HG02840 (cell line): ENCODE data around the gene YAE1.

Experiments used
- ATAC-seq: cut with Tn5 transposase; IDR thresholded peaks from one replicate; pipeline ENCODE4 v1.9.1; 2021; ENCODE audit warnings: mild to moderate bottlenecking, moderate library complexity, moderate number of reproducible peaks; ENCODE audit not compliant: unreplicated experiment, low FRiP score

Gene YAE1

DNA sequence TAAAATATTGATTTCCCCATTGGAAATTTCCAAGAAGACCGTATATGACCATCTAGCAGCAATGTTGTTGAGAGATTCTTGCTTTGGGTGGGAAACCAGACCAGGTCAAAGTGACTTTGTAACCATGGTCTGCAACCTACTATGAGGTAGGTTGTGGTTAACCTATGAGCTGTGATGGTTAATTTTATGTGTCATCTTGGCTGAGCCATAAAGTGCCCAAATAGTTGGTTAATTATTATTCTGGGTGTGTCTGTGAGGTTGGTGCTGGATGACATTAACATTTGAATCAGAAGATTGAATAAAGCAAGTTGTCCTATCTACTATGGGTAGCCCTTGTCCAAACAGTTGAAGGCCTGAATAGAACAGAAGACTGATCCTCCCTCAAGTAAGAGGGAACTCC, 38.9 kb downstream of the YAE1 start:
- ATAC-seq, result no peak

- ATAC-seq, result no peak
These were observed 40.1 kb downstream of the YAE1 start for GRCh38 chr7:39606352-39606751.

DNA sequence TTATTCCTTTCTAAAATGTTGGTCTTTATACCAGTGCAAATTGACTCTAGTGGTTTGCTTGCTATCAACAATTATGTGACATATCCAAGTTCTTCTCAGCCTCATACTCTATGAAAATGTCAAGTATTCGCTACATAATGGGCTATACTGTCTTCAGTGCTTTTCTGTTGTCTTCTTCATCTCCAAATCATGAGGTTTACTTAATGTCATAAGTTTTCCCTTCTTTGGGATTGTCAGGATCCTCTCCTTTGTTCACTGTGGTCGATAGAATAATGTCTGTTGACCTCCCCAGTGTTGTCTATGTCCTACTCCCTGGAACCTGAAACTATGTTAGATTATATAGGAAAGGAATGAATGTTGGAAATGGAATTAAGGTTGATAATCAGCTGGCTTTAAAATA, 40.7 kb downstream of the YAE1 start:
- ATAC-seq, result no peak

GRCh38 chr7:39607865-39608264, 41.7 kb downstream of the YAE1 start:
- no peak for ATAC-seq

GRCh38 chr7:39608278-39608677, 42.1 kb downstream of the YAE1 start:
- no peak for ATAC-seq

DNA sequence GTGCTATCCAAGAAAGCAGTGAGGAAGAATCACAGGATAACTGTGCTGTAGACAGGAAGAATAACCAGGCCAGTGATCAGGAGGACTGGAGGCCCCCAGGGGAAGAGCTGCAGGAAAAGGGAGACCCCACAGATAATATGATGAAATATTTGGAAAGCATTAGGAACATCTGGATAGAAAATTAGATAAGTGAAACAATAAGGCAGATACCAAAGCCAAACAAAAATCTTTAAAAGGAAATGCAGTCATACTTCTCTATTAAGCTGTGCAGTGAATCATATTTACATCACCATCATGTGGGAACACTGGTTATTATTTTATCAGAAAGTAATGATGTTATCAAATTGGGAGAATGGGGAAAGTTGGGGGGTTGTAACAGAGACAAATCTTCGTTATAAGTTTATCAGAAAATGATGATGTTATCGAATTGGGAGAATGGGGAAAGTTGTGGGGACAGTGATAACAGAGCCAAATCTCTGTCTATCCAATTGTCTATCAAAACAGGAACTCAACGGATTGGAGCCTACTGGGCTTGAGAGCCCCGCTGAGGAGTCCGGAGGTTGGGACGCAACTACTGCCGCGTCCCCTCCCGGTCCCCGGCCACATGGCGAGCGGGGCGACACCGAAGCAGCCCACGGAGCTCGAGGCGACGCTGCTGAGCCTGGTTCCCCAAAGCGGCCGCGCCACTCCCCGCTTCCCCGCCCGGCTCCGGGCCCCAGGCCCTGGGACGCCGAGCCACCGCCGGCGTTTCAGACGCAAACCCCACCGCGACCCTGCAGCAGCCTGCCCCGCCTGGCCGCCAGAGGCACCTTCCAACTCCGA, 43.1 kb downstream of the YAE1 start:
- ATAC-seq, result no peak

GRCh38 chr7:39609935-39610263, 43.7 kb downstream of the YAE1 start:
- ATAC-seq, result no peak

DNA sequence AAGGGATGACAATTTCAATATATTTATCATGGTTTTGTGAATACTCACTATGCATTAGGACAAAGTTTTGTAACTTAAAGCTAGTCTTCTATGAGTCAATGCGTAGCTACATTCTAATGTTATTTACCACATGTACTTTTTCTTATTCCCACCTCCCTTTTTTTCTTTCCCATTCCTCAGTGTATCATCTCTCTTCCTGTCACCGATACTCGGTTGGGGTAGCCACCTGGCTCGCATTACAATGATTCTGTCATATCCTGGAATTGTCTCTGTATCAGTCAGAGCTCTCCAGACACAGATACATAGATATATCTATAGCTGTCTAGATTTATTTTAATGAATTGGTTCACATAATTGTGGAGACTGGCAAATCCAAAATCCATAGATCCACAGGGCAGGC, 47.4 kb downstream of the YAE1 start:
- ATAC-seq, result no peak

- ATAC-seq, result no peak
These were observed 48.1 kb downstream of the YAE1 start for GRCh38 chr7:39614299-39614698.

GRCh38 chr7:39615350-39615975, 49.3 kb downstream of the YAE1 start:
- no peak for ATAC-seq

DNA sequence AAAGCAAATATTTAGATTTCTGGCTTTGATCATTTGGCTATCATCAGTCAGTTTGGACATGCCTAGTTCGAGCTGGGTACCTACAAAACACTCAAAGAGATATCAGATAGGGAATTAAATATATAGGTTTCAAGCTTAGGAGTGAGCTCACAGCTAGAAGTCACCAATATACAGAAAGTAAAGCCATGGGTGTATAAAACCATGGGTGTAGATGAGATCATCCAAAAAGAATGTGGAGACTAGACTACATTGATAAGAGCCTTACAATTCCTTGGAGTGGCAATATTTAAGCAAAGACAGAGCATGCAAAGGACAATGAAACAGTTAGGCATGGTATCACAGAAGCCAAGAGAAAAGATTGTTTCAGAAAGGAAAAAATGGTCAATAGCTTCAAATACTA, 49.9 kb downstream of the YAE1 start:
- no peak for ATAC-seq

DNA sequence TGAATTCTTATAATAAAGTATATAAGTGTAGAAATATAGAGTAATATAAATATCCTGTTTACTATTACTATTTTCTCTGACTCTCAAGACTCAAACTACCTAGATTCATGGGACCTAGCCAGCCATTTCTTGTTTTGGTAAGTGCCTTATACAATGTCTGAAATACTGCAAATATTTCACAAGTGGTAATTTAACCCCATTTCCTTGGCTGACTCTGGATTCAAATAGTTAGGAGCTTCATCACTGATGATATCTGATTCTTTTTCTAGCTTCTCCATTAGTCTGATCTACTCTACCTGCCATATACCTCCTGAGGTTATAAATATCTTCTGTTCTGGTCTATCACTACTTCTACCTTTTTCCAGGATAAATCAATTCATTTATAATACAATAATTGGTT, 50.8 kb downstream of the YAE1 start:
- no peak for ATAC-seq

DNA sequence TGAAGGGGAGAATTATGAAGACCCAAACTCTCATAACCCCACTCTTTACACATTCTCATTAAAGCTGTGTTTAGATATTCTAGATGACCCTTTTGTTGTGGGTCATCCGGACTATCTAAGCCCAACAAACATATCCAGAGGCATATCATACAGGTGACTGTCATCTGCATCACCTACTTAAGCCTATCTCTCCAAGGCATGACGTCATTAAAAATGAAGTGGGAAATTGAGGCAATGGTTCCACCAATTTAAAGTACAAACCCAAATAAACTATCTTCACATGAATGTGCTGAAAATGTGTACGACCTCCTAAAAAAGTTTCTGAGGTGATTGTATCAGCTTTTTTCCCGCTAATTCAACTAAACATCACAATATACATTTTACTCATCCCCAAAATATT, 52.7 kb downstream of the YAE1 start:
- ATAC-seq, result no peak

GRCh38 chr7:39620486-39620885, 54.3 kb downstream of the YAE1 start:
- ATAC-seq, result no peak

- ATAC-seq, result no peak
These were observed 55.1 kb downstream of the YAE1 start for GRCh38 chr7:39621261-39621660.

DNA sequence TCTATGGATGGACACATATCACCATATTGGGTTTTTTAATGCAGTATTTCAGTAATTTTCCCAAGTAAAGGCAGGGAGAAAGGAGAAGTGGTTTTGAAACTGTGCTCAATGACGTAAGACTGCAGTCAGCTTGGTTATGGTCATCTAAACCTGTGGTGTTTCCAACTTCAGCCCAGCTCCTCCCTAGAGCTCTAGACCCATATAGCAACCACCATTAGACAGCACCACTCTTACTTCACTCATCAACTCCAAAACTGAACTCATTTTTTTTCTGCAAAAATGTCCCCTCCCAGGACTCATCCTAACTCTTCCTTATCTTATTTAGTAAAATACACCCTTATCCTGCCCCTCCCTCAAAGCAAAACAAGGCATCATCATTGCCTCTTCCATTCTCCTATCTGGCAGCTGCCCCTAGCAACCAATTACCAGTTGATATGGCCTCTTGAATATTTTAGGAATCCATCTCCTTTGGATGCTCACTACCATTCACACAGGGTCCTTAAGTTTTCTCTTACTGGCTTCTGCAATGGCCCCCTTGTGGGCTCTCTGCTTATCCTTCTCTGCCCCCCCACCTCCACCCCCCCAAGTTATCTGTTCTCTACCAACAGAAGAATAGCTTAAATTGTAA, 55.7 kb downstream of the YAE1 start:
- peak; percentile 30 for ATAC-seq
